H1 (cell line): Measurements from ENCODE around the gene HNRNPK. TPM values are rescaled to one million over a fixed set of nuclear protein-coding genes. Genes with fewer than 3 reads are reported as not detected.

Experiments
- CTCF ChIA-PET: fragments of 300-600 bp; sonication (Branson Sonifier 250); formaldehyde crosslinking; loops from one replicate; lab custom pipeline; 2021; ENCODE audit not compliant: partially characterized antibody; lab: Charles Lee
- POLR2A ChIA-PET: fragments of 300-600 bp; sonication (Branson Sonifier 250); formaldehyde crosslinking; loops from one replicate; lab custom pipeline; 2021; ENCODE audit warnings: inconsistent platforms; ENCODE audit not compliant: partially characterized antibody; lab: Charles Lee
- DNase-seq, 2 experiments: peaks; one replicate each; pipeline versions ENCODE4 v3.0.0 to v3.0.0-alpha.2; 2010 to 2022; ENCODE audit warnings: low spot score in 2 of 2, low read depth in 1 of 2, mixed read lengths in 1 of 2
- FAIRE-seq: peaks from 2 replicates; lab custom pipeline; 2011; peaks lifted over from hg19 to GRCh38; lab: Jason Lieb, UNC
- H2AFZ ChIP-seq: 2 replicates; pipeline ENCODE4 v1.8.1; 2012; ENCODE audit warnings: low read length, inconsistent platforms
- H2AK5ac ChIP-seq: 2 replicates; pipeline ENCODE4 v1.6.1; 2013; ENCODE audit warnings: low read depth, low read length
- H2BK120ac ChIP-seq: replicated peaks from 2 replicates; pipeline ENCODE3; 2013; ENCODE audit warnings: low read depth, low read length, inconsistent platforms
- H2BK12ac ChIP-seq: 2 replicates; pipeline ENCODE4 v1.6.1; 2013; ENCODE audit warnings: low read depth, low read length
- H2BK15ac ChIP-seq: 2 replicates; pipeline ENCODE4 v1.6.1; 2013; ENCODE audit warnings: low read length
- H2BK20ac ChIP-seq: 2 replicates; pipeline ENCODE4 v1.6.1; 2013; ENCODE audit warnings: low read length
- H2BK5ac ChIP-seq: 2 replicates; pipeline ENCODE4 v1.6.1; 2013; ENCODE audit warnings: low read depth, low read length
- H3K14ac ChIP-seq: 2 replicates; pipeline ENCODE4 v1.6.1; 2013; ENCODE audit warnings: inconsistent platforms; ENCODE audit not compliant: insufficient read length
- H3K18ac ChIP-seq: 2 replicates; pipeline ENCODE4 v1.6.1; 2013; ENCODE audit warnings: low read length; ENCODE audit errors: extremely low read depth
- H3K23ac ChIP-seq: 2 replicates; pipeline ENCODE4 v1.6.1; 2013; ENCODE audit warnings: inconsistent platforms; ENCODE audit not compliant: insufficient read length
- H3K23me2 ChIP-seq: 2 replicates; pipeline ENCODE4 v1.6.1; 2013; ENCODE audit warnings: low read depth, low read length
- H3K27ac ChIP-seq: 2 replicates; pipeline ENCODE4 v1.6.1; 2011; ENCODE audit warnings: low read depth, low read length, inconsistent platforms
- H3K27me3 ChIP-seq, 4 experiments: replicated peaks in 1 of 4; 1 replicate in 1 of 4; 2 replicates in 3 of 4; pipeline versions ENCODE4 v1.6.1 to v1.8.1; 2011 to 2013; ENCODE audit warnings: low read length in 3 of 4, mild to moderate bottlenecking in 3 of 4, inconsistent platforms in 2 of 4, mixed read lengths in 2 of 4, moderate library complexity in 1 of 4; ENCODE audit not compliant: control insufficient read depth in 3 of 4, insufficient read depth in 3 of 4; ENCODE audit errors: extremely low read depth in 1 of 4
- H3K36me3 ChIP-seq, 4 experiments: 2 replicates each; pipeline versions ENCODE4 v1.6.1 to v1.8.1; 2011 to 2013; ENCODE audit warnings: mild to moderate bottlenecking in 4 of 4, low read length in 3 of 4, moderate library complexity in 2 of 4, control low read depth in 1 of 4, inconsistent platforms in 1 of 4; ENCODE audit not compliant: insufficient read depth in 4 of 4, control insufficient read depth in 2 of 4
- H3K4ac ChIP-seq: replicated peaks from 2 replicates; pipeline ENCODE3; 2013; ENCODE audit warnings: low read length, low read depth, mixed read lengths, inconsistent platforms; ENCODE audit not compliant: insufficient read length
- H3K4me1 ChIP-seq, 4 experiments: replicated peaks in 1 of 4; 1 replicate in 1 of 4; 2 replicates in 3 of 4; pipeline versions ENCODE4 v1.6.1 to v1.8.1; 2011 to 2013; ENCODE audit warnings: low read length in 3 of 4, inconsistent platforms in 2 of 4, mixed read lengths in 1 of 4; ENCODE audit not compliant: insufficient read depth in 4 of 4, control insufficient read depth in 3 of 4
- H3K4me2 ChIP-seq, 2 experiments: 2 replicates each; pipeline versions ENCODE4 v1.6.1 to v1.8.1; 2011 to 2013; ENCODE audit warnings: low read depth in 2 of 2, low read length in 2 of 2, control low read depth in 1 of 2, inconsistent platforms in 1 of 2, mild to moderate bottlenecking in 1 of 2; ENCODE audit not compliant: insufficient read depth in 1 of 2
- H3K4me3 ChIP-seq, 4 experiments: fragments of 200-600, 300-600 bp in 1 of 4; sonication (generic), shearing (Covaris generic), sonication (Bioruptor Twin) in 1 of 4; 2 replicates each; pipeline versions ENCODE4 v1.5.1 to v1.8.1; 2011 to 2016; ENCODE audit warnings: low read length in 4 of 4, low read depth in 3 of 4, control low read depth in 2 of 4, inconsistent platforms in 2 of 4, mild to moderate bottlenecking in 2 of 4, mixed read lengths in 1 of 4, moderate library complexity in 1 of 4; ENCODE audit not compliant: insufficient read depth in 2 of 4; ENCODE audit errors: extremely low read depth in 1 of 4
- H3K56ac ChIP-seq: replicated peaks from 2 replicates; pipeline ENCODE3; 2013; ENCODE audit warnings: low read depth, mild to moderate bottlenecking, mixed read lengths, low read length, inconsistent platforms; ENCODE audit not compliant: insufficient read length
- H3K79me1 ChIP-seq: 2 replicates; pipeline ENCODE4 v1.6.1; 2013; ENCODE audit warnings: low read depth, low read length, control low read depth
- H3K79me2 ChIP-seq, 2 experiments: 2 replicates each; pipeline versions ENCODE4 v1.6.1 to v1.8.1; 2012 to 2013; ENCODE audit warnings: low read length in 2 of 2, mild to moderate bottlenecking in 2 of 2, inconsistent platforms in 1 of 2; ENCODE audit not compliant: insufficient read depth in 2 of 2, control insufficient read depth in 1 of 2
- H3K9ac ChIP-seq, 4 experiments: replicated peaks in 1 of 4; 1 replicate in 1 of 4; 2 replicates in 3 of 4; pipeline versions ENCODE4 v1.6.1 to v1.8.1; 2011 to 2013; ENCODE audit warnings: low read depth in 3 of 4, low read length in 3 of 4, control low read depth in 2 of 4, mild to moderate bottlenecking in 2 of 4, moderate library complexity in 2 of 4, inconsistent platforms in 1 of 4; ENCODE audit errors: extremely low read depth in 1 of 4
- H3K9me3 ChIP-seq, 2 experiments: 2 replicates each; pipeline versions ENCODE4 v1.6.1 to v1.8.1; 2012 to 2013; ENCODE audit warnings: mild to moderate bottlenecking in 2 of 2, moderate library complexity in 2 of 2, control low read depth in 1 of 2, inconsistent platforms in 1 of 2, low read depth in 1 of 2, low read length in 1 of 2, mixed read lengths in 1 of 2; ENCODE audit not compliant: insufficient read depth in 2 of 2
- H4K20me1 ChIP-seq, 2 experiments: replicated peaks in 1 of 2; 2 replicates each; pipeline versions ENCODE3 to v1.8.1; 2011 to 2013; ENCODE audit warnings: inconsistent platforms in 2 of 2, low read length in 2 of 2, mild to moderate bottlenecking in 1 of 2; ENCODE audit not compliant: insufficient read depth in 2 of 2, control insufficient read depth in 1 of 2
- H4K5ac ChIP-seq: 2 replicates; pipeline ENCODE4 v1.6.1; 2013; ENCODE audit warnings: low read length, low read depth, mixed read lengths, inconsistent platforms; ENCODE audit not compliant: insufficient read length
- H4K8ac ChIP-seq: 2 replicates; pipeline ENCODE4 v1.8.0; 2013; ENCODE audit warnings: mild to moderate bottlenecking, moderate library complexity, low read length, inconsistent platforms; ENCODE audit not compliant: insufficient read depth; ENCODE audit errors: extremely low read depth
- H4K91ac ChIP-seq: replicated peaks from 2 replicates; pipeline ENCODE3; 2013; ENCODE audit warnings: low read length, mixed read lengths, inconsistent platforms; ENCODE audit not compliant: insufficient read length
- BCL11A ChIP-seq, 2 experiments: IDR thresholded peaks; one replicate each; pipeline ENCODE4 v1.6.1; 2011; ENCODE audit warnings: low read depth in 2 of 2, low read length in 2 of 2, mild to moderate bottlenecking in 2 of 2
- CEBPB ChIP-seq: IDR thresholded peaks from 2 replicates; pipeline ENCODE4 v1.6.1; 2012; ENCODE audit warnings: low read depth, low read length
- GTF2F1 ChIP-seq: IDR thresholded peaks from 2 replicates; pipeline ENCODE4 v1.6.1; 2012; ENCODE audit warnings: low read depth, low read length, improper control_type of control experiment, borderline replicate concordance
- HDAC2 ChIP-seq, 2 experiments: fragments of 300-600 bp in 1 of 2; sonication (generic) in 1 of 2; IDR thresholded peaks; 2 replicates each; pipeline ENCODE4 v1.6.1; 2011 to 2012; ENCODE audit warnings: low read depth in 2 of 2, low read length in 2 of 2, mild to moderate bottlenecking in 2 of 2, moderate library complexity in 2 of 2, borderline replicate concordance in 1 of 2, inconsistent platforms in 1 of 2
- MAFK ChIP-seq: IDR thresholded peaks from 2 replicates; pipeline ENCODE4 v1.6.1; 2012; ENCODE audit warnings: low read depth, mild to moderate bottlenecking, improper control_type of control experiment, low read length
- POU5F1 ChIP-seq: IDR thresholded peaks from 2 replicates; pipeline ENCODE4 v1.6.1; 2011; ENCODE audit warnings: low read depth, mild to moderate bottlenecking, low read length, moderate library complexity
- RAD21 ChIP-seq, 2 experiments: IDR thresholded peaks in 1 of 2; conservative IDR thresholded peaks in 1 of 2; 2 replicates each; pipeline ENCODE4 v1.6.1; 2011; ENCODE audit warnings: low read depth in 2 of 2, low read length in 2 of 2, improper control_type of control experiment in 1 of 2, inconsistent platforms in 1 of 2, mild to moderate bottlenecking in 1 of 2, moderate library complexity in 1 of 2
- RNF2 ChIP-seq: fragments of 200-900, 300-1000 bp; sonication (generic); IDR thresholded peaks from 2 replicates; pipeline ENCODE4 v1.7.1; 2016; ENCODE audit warnings: borderline replicate concordance, low read depth, mild to moderate bottlenecking, antibody characterized with exemption, low read length; ENCODE audit not compliant: poor library complexity, severe bottlenecking; ENCODE audit errors: missing control alignments
- SP1 ChIP-seq: IDR thresholded peaks from 2 replicates; pipeline ENCODE4 v1.6.1; 2011; ENCODE audit warnings: low read depth, low read length
- SP2 ChIP-seq: IDR thresholded peaks from 2 replicates; pipeline ENCODE4 v1.6.1; 2012; ENCODE audit warnings: mild to moderate bottlenecking, low read length, inconsistent platforms
- SUZ12 ChIP-seq: fragments of 200-600 bp; sonication (generic); IDR thresholded peaks from 2 replicates; pipeline ENCODE4 v1.6.1; 2012; ENCODE audit warnings: mild to moderate bottlenecking, inconsistent platforms, low read length, moderate library complexity, mixed read lengths
- TAF1 ChIP-seq: IDR thresholded peaks from 2 replicates; pipeline ENCODE4 v1.6.1; 2011; ENCODE audit warnings: mild to moderate bottlenecking, low read depth, low read length
- TBP ChIP-seq: IDR thresholded peaks from 2 replicates; pipeline ENCODE4 v1.6.1; 2011; ENCODE audit warnings: low read depth, low read length, improper control_type of control experiment
- polyA plus RNA-seq, 7 experiments: library from polyadenylated mRNA; depleted of rRNA in 3 of 7; stranded (reverse) in 5 of 7; unstranded in 2 of 7; fragments of >200 nt in 5 of 7; fragments of 200-250 nt in 2 of 7; gene quantifications; 1 replicate in 5 of 7; 2 replicates in 1 of 7; 4 replicates in 1 of 7; pipeline versions ENCODE4 v1.2.1 to v1.2.3, GENCODE V29; 2011 to 2013; ENCODE audit warnings: missing spikeins in 2 of 7, mixed read lengths in 2 of 7
- total RNA-seq: library from RNA; stranded (reverse); fragmentation: NEBNext Ultra II Directional; extraction: Animal tissue kit (Norgen Biotek cat#: 25700); gene quantifications from 2 replicates; pipeline ENCODE4 v1.2.1, GENCODE V29; 2021
- TF ChIP-seq, protein P1 (sequence below): IDR thresholded peaks from 2 replicates; pipeline ENCODE4 v1.6.1; 2012; ENCODE audit warnings: inconsistent platforms

HNRNPK gene
- total and polyA plus RNA-seq, 2 of the 8 experiments (the other 6 are each of a cell fraction or from before 2014, with no cell fraction given) = 414 to 887 TPM

DNA sequence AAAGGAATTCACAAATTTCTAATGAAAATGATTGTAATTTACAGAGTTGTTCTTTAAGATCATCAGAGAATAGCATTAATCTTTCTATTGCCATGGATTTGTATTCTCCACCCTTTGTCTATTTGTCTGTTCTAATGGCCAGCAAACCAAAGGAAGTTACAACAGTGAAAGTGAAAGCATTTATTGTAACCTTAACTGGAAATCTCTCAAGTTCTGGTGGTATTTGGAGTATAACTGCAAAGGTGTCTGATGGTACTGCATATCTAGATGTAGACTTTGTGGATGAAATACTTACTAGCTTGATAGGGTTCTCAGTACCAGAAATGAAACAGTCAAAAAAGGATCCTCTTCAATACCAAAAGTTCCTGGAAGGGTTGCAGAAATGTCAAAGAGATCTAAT, 22.3 kb upstream of the HNRNPK start:
- Histone ChIP-seq H3K27me3 (no peaks in the 10 kb centered on the region), H3K23ac (no peak overlapping the region), H3K4ac (no peak overlapping the region), H3K23me2 (no peaks in the 10 kb centered on the region), H3K4me3 (no peak overlapping the region), H3K27ac (no peak overlapping the region), H2AFZ (no peak overlapping the region), H2AK5ac (no peak overlapping the region), H3K9ac (no peak overlapping the region), H2BK5ac (no peak overlapping the region), H4K5ac (no peak overlapping the region), H4K91ac (no peak overlapping the region), H3K79me1 (peaks cover 5% of the 10 kb centered on the region; the same call in 1 of the 2 replicates), H3K14ac (no peak overlapping the region), H3K9me3 (no peaks in the 10 kb centered on the region), H2BK12ac (no peak overlapping the region), H3K56ac (no peak overlapping the region), H3K79me2 (peaks cover 0 to 4% of the 10 kb centered on the region in 2 experiments; a peak in 2 of 4 replicates), H2BK120ac (no peak overlapping the region), H4K8ac (no peak overlapping the region), H3K36me3 (peaks cover 0 to 35% (median 10%) of the 10 kb centered on the region in 4 experiments; a peak in 5 of 8 replicates), H2BK20ac (no peak overlapping the region), H3K18ac (no peak overlapping the region), H4K20me1 (peaks cover 0 to 2% of the 10 kb centered on the region in 2 experiments), H3K4me2 (no peak overlapping the region), H2BK15ac (no peak overlapping the region), H3K4me1 (no peaks in the 10 kb centered on the region)
- POLR2A ChIA-PET = no interaction called here
- no peak for DNase-seq
- CTCF ChIA-PET = interaction anchor here (0.6 to 1.3 kb wide), 2 partner anchors 18 to 259 kb away, joined by 3 read pairs; no protein-coding TSS in a partner anchor
- FAIRE-seq = no peak
- TF ChIP-seq CEBPB (no peak), SP2 (no peak), BCL11A (IDR thresholded peaks at IDR 0.05; ENCODE audit: low read depth in 2 of 2, low read length in 2 of 2) (no peak), RNF2 (no peak), TAF1 (no peak), GTF2F1 (no peak), SUZ12 (no peak), POU5F1 (no peak), MAFK (no peak), TBP (no peak), SP1 (no peak), RAD21 (IDR thresholded peaks at IDR 0.05 in 1 of 2, conservative IDR thresholded peaks at IDR 0.05 in 1 of 2; ENCODE audit: low read depth in 2 of 2, low read length in 2 of 2) (no peak), HDAC2 (IDR thresholded peaks at IDR 0.05; ENCODE audit: borderline replicate concordance in 1 of 2, low read depth in 2 of 2, low read length in 2 of 2) (no peak)
- TF ChIP-seq, protein P1, sequence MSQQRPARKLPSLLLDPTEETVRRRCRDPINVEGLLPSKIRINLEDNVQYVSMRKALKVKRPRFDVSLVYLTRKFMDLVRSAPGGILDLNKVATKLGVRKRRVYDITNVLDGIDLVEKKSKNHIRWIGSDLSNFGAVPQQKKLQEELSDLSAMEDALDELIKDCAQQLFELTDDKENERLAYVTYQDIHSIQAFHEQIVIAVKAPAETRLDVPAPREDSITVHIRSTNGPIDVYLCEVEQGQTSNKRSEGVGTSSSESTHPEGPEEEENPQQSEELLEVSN = no peak
